GM12874 (cell line): ENCODE results near the gene FAM167B.

ENCODE experiments used
- TF ChIP-seq, protein P1 (sequence below): IDR thresholded peaks from 2 replicates; pipeline ENCODE4 v1.5.1; 2011; ENCODE audit warnings: low read depth, mild to moderate bottlenecking, control low read depth, low read length, moderate library complexity; ENCODE audit not compliant: insufficient read depth

Gene FAM167B

GRCh38 chr1:32241001-32241763 lies 5.8 kb upstream of the FAM167B start:
- TF ChIP-seq, protein P1, sequence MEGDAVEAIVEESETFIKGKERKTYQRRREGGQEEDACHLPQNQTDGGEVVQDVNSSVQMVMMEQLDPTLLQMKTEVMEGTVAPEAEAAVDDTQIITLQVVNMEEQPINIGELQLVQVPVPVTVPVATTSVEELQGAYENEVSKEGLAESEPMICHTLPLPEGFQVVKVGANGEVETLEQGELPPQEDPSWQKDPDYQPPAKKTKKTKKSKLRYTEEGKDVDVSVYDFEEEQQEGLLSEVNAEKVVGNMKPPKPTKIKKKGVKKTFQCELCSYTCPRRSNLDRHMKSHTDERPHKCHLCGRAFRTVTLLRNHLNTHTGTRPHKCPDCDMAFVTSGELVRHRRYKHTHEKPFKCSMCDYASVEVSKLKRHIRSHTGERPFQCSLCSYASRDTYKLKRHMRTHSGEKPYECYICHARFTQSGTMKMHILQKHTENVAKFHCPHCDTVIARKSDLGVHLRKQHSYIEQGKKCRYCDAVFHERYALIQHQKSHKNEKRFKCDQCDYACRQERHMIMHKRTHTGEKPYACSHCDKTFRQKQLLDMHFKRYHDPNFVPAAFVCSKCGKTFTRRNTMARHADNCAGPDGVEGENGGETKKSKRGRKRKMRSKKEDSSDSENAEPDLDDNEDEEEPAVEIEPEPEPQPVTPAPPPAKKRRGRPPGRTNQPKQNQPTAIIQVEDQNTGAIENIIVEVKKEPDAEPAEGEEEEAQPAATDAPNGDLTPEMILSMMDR, result 0 out of 2 replicates have a peak, but pooled peaks have one; percentile 16

GRCh38 chr1:32242341-32242851 lies 4.6 kb upstream of the FAM167B start:
- TF ChIP-seq, protein P1, result no peak

- TF ChIP-seq, protein P1, result no peak
Measured at GRCh38 chr1:32247452-32247851, 430 bp downstream of the FAM167B start.

DNA sequence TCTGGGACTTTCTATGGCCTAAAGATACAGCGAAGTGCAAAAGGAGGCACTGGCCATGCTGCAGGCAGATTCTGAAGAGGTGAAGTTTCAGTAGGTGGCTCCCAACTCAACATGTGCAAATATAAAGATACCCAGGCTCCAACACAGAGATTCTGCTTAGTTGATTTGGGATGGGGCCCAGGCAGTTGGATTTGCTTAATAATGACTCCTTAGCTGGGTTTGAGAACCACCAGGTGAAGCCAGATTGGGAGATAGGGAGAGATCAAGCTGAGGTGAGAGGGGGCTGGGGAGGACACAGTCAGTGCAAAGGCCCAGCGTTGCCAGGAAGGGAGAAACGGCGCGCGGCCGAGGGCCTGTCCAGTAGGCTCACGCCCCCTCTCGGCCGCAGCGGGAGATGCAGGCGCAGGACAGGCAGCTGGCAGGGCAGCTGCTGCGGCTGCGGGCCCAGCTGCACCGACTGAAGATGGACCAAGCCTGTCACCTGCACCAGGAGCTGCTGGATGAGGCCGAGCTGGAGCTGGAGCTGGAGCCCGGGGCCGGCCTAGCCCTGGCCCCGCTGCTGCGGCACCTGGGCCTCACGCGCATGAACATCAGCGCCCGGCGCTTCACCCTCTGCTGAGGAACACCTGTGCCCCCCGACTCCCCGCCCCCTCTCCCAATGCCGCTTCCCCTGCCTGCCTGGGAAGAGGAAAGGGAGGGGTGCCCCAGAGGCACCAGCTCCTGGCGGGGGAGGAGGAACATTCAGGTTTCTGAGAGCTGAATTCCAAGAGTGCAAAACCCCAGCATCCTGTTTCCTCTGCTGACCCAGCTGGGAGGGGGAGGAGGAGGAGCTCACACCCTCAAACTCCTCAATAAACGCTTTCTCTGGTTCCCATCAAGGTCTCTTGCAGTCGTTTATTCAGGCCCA lies 1.2 kb downstream of the FAM167B start:
- TF ChIP-seq, protein P1, result peak; percentile 99

GRCh38 chr1:32249831-32250525 lies 3.0 kb downstream of the FAM167B start:
- TF ChIP-seq, protein P1, result no peak

DNA sequence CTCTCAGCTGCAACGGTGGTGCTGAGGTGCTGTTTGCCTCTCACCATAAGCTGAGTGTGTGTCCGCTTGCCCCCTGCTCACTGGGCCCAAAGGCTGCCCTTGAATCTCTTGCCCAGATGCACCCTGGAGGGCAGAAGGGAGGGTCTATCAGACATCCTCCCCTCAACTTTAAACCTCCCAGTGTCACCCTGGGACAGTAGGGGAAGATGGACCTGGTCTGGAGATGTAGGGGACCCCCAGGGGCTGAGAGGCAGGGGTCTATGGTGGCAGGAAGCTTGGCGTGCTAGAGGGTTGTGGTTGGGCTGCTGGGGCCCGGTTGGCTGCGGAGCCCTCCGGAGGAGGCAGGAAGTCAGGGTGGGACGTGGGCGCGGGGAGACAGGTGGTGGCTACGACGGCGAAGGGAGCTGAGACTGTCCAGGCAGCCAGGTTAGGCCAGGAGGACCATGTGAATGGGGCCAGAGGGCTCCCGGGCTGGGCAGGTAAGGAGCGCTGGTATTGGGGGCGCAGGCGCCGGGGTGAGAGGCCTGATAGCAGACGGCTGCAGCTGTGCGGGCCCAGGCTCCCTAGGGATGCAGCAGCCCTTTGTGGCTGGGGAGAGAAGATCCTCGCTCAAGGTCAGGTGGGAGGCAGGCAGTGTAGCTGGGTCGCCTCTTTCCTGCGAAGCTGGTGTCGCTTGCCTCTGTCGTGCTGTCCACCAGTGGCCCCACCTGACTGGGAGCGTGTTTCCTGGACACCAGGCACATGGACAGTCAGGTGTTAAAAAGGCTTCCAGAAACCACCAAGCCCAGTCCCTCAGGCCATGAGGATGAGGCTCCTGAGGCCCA lies 4.1 kb downstream of the FAM167B start, which contains the start of gene LCK:
Gene LCK, plus strand, starts transcription at position 373 of the 824 bp plus-strand sequence. CDS start 23,065 bp downstream, outside the sequence.
- TF ChIP-seq, protein P1, result no peak
